ENCODE measurements around the gene NPC1L1. TPM values are rescaled to one million over a fixed set of nuclear protein-coding genes. Genes with fewer than 3 reads are reported as not detected.
"Not testable (repeated sequence)": the region's sequence is repeated elsewhere in the genome, so short reads cannot be mapped to it uniquely, and the experiment has no call there.

Gene NPC1L1
- polyA plus RNA-seq, 3 donors, result 0.34 to 0.51 (median 0.38) TPM

GRCh38 chr7:44519546-44519945 lies 21.6 kb downstream of the NPC1L1 start:
- 69 to 73% (median 70%) methylated on average over 7 of the region's 7 CpGs for WGBS, 3 donors
- no peak overlapping the region for H3K27ac ChIP-seq (ENCODE audit: low read depth, low read length)

- H3K27ac ChIP-seq (ENCODE audit: low read depth, low read length), result no peak overlapping the region
- 68 to 84% (median 73%) methylated on average over 3 of the region's 3 CpGs for whole genome bisulfite sequencing, 3 donors
Measured at GRCh38 chr7:44518761-44519160, 22.4 kb downstream of the NPC1L1 start.

- no peak overlapping the region for H3K27ac ChIP-seq (ENCODE audit: low read depth, low read length)
- WGBS, 3 donors, result 85 to 93% (median 90%) methylated on average over 8 of the region's 8 CpGs
Measured at GRCh38 chr7:44517175-44517574, 24.0 kb downstream of the NPC1L1 start.

GRCh38 chr7:44515590-44516268 lies 25.4 kb downstream of the NPC1L1 start:
- H3K27ac ChIP-seq (ENCODE audit: low read depth, low read length), result no peak overlapping the region
- 80 to 85% (median 80%) methylated on average over 10 of the region's 10 CpGs for WGBS, 3 donors

GRCh38 chr7:44512736-44513135 lies 28.4 kb downstream of the NPC1L1 start:
- WGBS, 3 donors, result 81 to 93% (median 92%) methylated on average over 7 of the region's 7 CpGs
- no peak overlapping the region for H3K27ac ChIP-seq (ENCODE audit: low read depth, low read length)

DNA sequence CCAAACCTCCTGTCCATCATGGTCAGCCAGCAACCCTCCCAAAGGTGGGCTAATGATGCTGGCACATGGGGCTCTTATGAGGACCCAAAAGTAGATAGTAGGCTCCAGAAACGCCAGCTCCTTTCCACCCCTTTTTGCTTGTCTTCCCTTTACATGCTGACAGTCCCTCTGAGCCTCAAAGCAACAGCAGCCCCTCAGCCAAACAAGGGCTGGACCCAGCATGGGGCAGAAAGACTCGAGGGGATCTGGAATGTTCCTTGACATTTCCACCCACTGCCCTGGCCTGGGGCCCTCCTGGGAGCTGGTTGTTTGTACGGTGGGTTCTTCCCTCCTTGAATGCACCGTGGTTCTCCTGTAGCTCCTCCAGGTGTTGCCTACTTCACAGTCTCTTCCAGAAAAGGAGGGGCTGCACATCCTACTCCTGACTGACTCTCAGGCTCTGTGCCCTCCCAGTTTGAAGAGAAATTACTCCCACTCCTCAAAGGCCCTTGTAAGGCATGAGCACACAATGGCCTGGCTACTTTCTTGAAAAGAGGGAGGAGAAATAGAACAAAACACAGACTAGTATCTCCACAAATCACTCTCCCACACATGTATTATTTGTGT lies 29.2 kb downstream of the NPC1L1 start:
- no peak overlapping the region for H3K27ac ChIP-seq (ENCODE audit: low read depth, low read length)
- WGBS, 3 donors, result 42 to 66% (median 49%) methylated on average over 4 of the region's 4 CpGs

DNA sequence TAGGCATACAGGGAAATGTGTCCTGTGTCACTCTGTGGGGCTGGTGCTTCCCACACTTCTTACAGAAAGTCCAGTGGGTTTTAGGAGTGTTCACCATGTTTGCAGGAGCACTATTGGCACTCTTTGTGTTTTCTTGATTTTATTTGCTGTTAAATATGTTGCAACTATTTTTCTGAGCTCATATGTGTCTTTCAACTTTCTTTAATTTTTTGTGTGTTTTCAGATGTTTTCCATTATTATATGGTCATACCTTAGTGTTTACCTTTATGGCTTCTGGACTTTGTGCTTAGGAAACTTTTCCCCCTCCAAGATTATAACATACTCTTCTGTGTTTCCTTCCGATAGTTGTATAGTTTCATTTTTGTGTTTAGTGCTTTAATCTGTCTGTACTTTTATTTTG lies 29.9 kb downstream of the NPC1L1 start:
- 81 to 91% (median 82%) methylated on average over 1 of the region's 1 CpG for WGBS, 3 donors

GRCh38 chr7:44508328-44509030 lies 32.7 kb downstream of the NPC1L1 start:
- 54 to 70% (median 55%) methylated on average over 2 of the region's 2 CpGs for WGBS, 3 donors
- no peak overlapping the region for H3K27ac ChIP-seq (ENCODE audit: low read depth, low read length)

More for the DNA sequence above, 29.9 kb downstream of the NPC1L1 start:
- H3K27ac ChIP-seq (ENCODE audit: low read depth, low read length), result no peak overlapping the region

DNA sequence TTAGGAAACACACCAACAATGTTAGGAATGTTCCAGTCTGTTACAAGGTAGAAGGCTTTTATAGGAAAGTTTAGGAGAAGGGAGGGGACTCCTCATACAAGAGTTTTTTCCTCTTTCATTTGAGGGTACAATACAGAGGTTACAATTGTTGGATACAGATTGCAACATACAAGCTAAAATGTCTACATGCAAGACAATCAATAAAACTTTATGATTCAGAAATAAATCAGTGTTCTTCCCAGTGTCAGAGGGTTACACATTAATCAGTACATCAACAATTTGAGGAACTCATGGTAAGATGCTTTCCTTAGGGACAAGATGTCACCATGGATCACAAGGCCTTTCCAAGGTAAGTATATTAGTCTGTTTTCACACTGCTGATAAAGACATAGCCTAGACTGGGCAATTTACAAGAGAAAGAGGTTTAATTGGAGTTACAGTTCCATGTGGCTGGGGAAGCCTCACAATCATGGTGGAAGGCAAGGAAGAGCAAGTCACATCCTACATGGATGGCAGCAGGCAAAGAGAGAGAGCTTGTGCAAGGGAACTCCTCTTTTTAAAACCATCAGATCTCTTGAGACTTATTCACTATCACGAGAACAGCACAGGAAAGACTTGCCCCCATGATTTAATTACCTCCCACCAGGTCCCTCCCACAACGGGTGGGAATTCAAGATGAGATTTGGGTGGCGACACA lies 34.4 kb downstream of the NPC1L1 start:
- 69 to 73% (median 72%) methylated on average over 3 of the region's 3 CpGs for whole genome bisulfite sequencing, 3 donors
- H3K27ac ChIP-seq (ENCODE audit: low read depth, low read length), result not testable (repeated sequence)

- 62 to 74% (median 62%) methylated on average over 3 of the region's 3 CpGs for WGBS, 3 donors
Measured at GRCh38 chr7:44505595-44505994, 35.5 kb downstream of the NPC1L1 start.

GRCh38 chr7:44498230-44498954 lies 42.7 kb downstream of the NPC1L1 start:
- no peak overlapping the region for H3K27ac ChIP-seq (ENCODE audit: low read depth, low read length)
- 37 to 70% (median 47%) methylated on average over 4 of the region's 4 CpGs for WGBS, 3 donors

More at GRCh38 chr7:44505595-44505994, 35.5 kb downstream of the NPC1L1 start:
- no peak overlapping the region for H3K27ac ChIP-seq (ENCODE audit: low read depth, low read length)

DNA sequence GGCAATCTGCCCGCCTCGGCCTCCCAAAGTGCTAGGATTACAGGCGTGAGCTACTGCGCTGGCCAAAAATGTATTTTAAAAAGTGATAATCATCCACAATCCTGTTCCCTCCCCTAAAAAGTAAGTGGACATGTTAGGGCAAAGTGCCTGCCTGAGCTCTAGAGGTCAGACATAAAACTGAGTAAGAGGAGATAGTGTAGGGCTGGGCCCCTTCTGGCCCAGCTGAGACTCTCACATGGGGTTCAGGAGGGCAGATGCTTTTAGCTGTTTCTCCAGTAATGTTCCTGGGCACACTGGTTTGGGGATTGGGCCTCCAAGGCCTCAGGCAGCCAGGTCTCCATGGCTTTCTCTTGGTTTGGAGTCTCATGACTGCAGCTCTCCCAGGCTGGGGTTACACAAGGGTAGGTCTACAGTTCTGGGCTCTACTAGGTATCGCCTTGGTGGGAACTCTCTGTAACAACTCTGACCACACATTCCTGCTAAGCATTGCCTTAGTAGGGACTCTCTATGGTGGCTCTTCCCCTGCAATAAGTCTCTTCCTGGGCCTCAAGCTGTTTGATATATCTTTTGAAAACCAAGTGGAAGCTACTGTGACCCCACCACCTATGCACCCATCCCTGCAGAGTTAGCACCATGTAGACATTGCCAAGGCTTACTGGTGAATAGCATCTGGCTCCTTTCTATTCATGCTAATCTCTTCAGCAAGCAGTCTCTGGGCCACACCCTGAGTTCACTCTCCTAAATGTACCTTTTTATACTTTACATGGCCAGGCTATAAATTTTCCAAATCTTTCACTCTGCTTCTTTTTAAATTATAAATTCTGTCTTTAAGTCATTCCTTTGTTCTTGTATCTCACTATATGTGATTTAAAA lies 43.7 kb downstream of the NPC1L1 start:
- WGBS, 3 donors, result 93 to 96% (median 94%) methylated on average over 5 of the region's 5 CpGs
- H3K27ac ChIP-seq (ENCODE audit: low read depth, low read length), result no peak overlapping the region

- WGBS, 3 donors, result 84 to 86% (median 86%) methylated on average over 1 of the region's 1 CpG
Measured at GRCh38 chr7:44496385-44496784, 44.7 kb downstream of the NPC1L1 start.

DNA sequence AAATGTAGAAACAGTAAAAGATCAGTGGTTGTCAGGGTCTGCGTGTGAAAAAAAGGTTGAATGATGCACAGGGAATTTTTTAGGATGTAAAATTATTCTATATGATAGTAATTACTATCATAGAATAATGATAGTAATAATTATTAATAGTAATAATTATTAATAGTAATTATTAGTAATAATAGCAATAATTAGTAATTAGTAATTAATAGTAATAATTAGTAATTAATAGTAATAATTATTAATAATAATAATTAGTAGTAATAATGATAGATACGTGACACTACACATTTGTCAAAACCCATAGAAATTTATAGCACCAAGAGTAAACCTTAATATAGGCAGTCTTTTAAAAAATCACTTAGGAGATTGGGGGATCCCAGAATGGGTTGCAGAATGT lies 46.2 kb downstream of the NPC1L1 start:
- H3K27ac ChIP-seq (ENCODE audit: low read depth, low read length), result no peak overlapping the region
- WGBS, 3 donors, result 69 to 86% (median 82%) methylated on average over 2 of the region's 2 CpGs

More at GRCh38 chr7:44496385-44496784, 44.7 kb downstream of the NPC1L1 start:
- no peak overlapping the region for H3K27ac ChIP-seq (ENCODE audit: low read depth, low read length)

DNA sequence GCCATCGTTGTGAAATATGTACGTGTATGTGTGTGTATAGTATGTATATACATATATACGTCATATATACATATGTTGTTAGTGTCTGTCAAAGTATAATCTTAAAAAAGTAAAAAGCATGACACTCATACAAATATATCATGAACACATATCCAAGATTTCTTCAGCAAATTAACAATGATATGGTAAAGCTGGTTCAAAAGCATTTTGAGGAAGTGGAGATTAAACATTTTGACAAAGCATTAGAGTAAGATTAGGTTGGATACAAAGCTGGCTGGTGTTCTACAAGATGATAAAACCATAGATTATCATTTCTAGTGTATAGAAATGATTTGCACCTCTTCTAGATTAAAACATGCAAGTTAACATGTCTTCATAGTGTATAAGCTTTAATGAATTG lies 49.9 kb downstream of the NPC1L1 start:
- no peak overlapping the region for H3K27ac ChIP-seq (ENCODE audit: low read depth, low read length)
- WGBS, 3 donors, result 5 to 9% (median 8%) methylated on average over 3 of the region's 3 CpGs

- peak within 1 kb of the TSS; percentile 95 for H3K27ac ChIP-seq (ENCODE audit: low read depth, low read length)
- 0 to 1% (median 0%) methylated on average over 62 to 63 of the region's 63 CpGs for WGBS, 3 donors
Measured at GRCh38 chr7:44490351-44491200, 50.6 kb downstream of the NPC1L1 start, which contains the start of gene NUDCD3. NUDCD3 (minus strand) TSS chr7:44490658; CDS start chr7:44490600, 58 bp downstream.
